GM12878 (cell line): ENCODE data around the gene KITLG. TPM values are rescaled to one million over a fixed set of nuclear protein-coding genes. Genes with fewer than 3 reads are reported as not detected.

Experiments used
- EGR1 ChIP-seq, 2 experiments: IDR thresholded peaks; 1 replicate in 1 of 2; 2 replicates in 1 of 2; pipeline ENCODE4 v1.6.1; 2011 to 2012; ENCODE audit warnings: low read depth in 2 of 2, low read length in 2 of 2, borderline replicate concordance in 1 of 2, mild to moderate bottlenecking in 1 of 2, moderate library complexity in 1 of 2
- EZH2 ChIP-seq: IDR thresholded peaks from 2 replicates; pipeline ENCODE4 v1.6.1; 2012; ENCODE audit warnings: low read depth, mild to moderate bottlenecking, control low read depth, inconsistent platforms, low read length, borderline replicate concordance; ENCODE audit not compliant: control insufficient read depth
- IRF4 ChIP-seq: IDR thresholded peaks from 2 replicates; pipeline ENCODE4 v1.6.1; 2011; ENCODE audit warnings: low read depth, low read length
- IRF5 ChIP-seq: fragments of 450-650 bp; IDR thresholded peaks from 2 replicates; pipeline ENCODE4 v1.6.1; 2017; ENCODE audit warnings: borderline replicate concordance
- SMC3 ChIP-seq: IDR thresholded peaks from 2 replicates; pipeline ENCODE4 v1.6.1; 2011; ENCODE audit warnings: low read length, improper control_type of control experiment, borderline replicate concordance
- polyA plus RNA-seq, 11 experiments: library from polyadenylated mRNA; depleted of rRNA in 4 of 11; unstranded in 6 of 11; stranded (reverse) in 5 of 11; fragments of >200 nt; fragmentation: Nextera tagmentation in 4 of 11; fragmentation: Illumina TruSeq in 1 of 11; extraction: Ambion mirVana in 4 of 11; extraction: Trizol in 1 of 11; gene quantifications; 1 replicate in 1 of 11; 2 replicates in 10 of 11; pipeline versions ENCODE4 v1.2.1 to v1.2.3, GENCODE V29; 2011 to 2016; ENCODE audit warnings: inconsistent platforms in 2 of 11, missing spikeins in 2 of 11, low read depth in 1 of 11
- total RNA-seq, 4 experiments: library from RNA; depleted of rRNA in 3 of 4; stranded (reverse); fragments of >200 nt in 3 of 4; fragmentation: Illumina TruSeq in 1 of 4; extraction: Trizol in 1 of 4; gene quantifications; 2 replicates each; pipeline versions ENCODE4 v1.2.1 to v1.2.3, GENCODE V29; 2013 to 2021
- TF ChIP-seq, protein P1 (sequence below): fragments of 450-650 bp; IDR thresholded peaks from 2 replicates; pipeline ENCODE4 v1.6.1; 2017; ENCODE audit warnings: mild to moderate bottlenecking
- TF ChIP-seq, protein P2 (sequence below): IDR thresholded peaks from 2 replicates; pipeline ENCODE4 v1.6.1; 2012; ENCODE audit warnings: mild to moderate bottlenecking, low read depth, low read length

The KITLG gene
- total and polyA plus RNA-seq, 10 of the 15 experiments (the other 5 are each of a cell fraction or from before 2014, with no cell fraction given), result 0.02 to 0.51 (median 0.09) TPM; not detected in 1

DNA sequence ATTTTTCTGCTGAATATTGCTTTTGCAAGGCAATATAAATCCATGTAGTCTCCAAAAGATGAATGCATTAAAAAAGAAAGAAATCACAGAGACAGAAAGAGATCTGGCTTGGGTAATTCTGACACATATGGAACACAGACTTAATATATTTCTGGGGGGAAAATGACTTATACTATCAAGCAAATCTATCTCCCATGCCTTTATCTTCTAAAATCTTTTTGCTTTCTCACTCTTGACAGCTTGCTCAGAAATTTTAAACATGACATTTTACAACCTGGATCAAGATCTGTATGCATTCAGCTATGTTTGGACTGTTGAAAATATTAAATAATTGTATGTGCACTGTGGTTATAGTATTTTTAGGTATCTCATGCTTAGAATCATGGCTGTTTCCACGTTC, 73.0 kb downstream of the KITLG start (continued):
- TF ChIP-seq EZH2 (no peak), SMC3 (no peak), IRF4 (no peak), IRF5 (no peak), EGR1 (IDR thresholded peaks at IDR 0.05; ENCODE audit: borderline replicate concordance in 1 of 2, low read depth in 2 of 2, low read length in 2 of 2) (no peak)
- TF ChIP-seq, protein P1, sequence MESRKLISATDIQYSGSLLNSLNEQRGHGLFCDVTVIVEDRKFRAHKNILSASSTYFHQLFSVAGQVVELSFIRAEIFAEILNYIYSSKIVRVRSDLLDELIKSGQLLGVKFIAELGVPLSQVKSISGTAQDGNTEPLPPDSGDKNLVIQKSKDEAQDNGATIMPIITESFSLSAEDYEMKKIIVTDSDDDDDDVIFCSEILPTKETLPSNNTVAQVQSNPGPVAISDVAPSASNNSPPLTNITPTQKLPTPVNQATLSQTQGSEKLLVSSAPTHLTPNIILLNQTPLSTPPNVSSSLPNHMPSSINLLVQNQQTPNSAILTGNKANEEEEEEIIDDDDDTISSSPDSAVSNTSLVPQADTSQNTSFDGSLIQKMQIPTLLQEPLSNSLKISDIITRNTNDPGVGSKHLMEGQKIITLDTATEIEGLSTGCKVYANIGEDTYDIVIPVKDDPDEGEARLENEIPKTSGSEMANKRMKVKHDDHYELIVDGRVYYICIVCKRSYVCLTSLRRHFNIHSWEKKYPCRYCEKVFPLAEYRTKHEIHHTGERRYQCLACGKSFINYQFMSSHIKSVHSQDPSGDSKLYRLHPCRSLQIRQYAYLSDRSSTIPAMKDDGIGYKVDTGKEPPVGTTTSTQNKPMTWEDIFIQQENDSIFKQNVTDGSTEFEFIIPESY, result no peak
- TF ChIP-seq, protein P2, sequence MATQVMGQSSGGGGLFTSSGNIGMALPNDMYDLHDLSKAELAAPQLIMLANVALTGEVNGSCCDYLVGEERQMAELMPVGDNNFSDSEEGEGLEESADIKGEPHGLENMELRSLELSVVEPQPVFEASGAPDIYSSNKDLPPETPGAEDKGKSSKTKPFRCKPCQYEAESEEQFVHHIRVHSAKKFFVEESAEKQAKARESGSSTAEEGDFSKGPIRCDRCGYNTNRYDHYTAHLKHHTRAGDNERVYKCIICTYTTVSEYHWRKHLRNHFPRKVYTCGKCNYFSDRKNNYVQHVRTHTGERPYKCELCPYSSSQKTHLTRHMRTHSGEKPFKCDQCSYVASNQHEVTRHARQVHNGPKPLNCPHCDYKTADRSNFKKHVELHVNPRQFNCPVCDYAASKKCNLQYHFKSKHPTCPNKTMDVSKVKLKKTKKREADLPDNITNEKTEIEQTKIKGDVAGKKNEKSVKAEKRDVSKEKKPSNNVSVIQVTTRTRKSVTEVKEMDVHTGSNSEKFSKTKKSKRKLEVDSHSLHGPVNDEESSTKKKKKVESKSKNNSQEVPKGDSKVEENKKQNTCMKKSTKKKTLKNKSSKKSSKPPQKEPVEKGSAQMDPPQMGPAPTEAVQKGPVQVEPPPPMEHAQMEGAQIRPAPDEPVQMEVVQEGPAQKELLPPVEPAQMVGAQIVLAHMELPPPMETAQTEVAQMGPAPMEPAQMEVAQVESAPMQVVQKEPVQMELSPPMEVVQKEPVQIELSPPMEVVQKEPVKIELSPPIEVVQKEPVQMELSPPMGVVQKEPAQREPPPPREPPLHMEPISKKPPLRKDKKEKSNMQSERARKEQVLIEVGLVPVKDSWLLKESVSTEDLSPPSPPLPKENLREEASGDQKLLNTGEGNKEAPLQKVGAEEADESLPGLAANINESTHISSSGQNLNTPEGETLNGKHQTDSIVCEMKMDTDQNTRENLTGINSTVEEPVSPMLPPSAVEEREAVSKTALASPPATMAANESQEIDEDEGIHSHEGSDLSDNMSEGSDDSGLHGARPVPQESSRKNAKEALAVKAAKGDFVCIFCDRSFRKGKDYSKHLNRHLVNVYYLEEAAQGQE, result no peak
